Measurements from ENCODE around the gene ADAMTS13. TPM values are rescaled to one million over a fixed set of nuclear protein-coding genes. Genes with fewer than 3 reads are reported as not detected.

ADAMTS13 gene
- total RNA-seq, 4 donors from 2014 or later = 1.0 to 2.2 (median 1.4) TPM

DNA sequence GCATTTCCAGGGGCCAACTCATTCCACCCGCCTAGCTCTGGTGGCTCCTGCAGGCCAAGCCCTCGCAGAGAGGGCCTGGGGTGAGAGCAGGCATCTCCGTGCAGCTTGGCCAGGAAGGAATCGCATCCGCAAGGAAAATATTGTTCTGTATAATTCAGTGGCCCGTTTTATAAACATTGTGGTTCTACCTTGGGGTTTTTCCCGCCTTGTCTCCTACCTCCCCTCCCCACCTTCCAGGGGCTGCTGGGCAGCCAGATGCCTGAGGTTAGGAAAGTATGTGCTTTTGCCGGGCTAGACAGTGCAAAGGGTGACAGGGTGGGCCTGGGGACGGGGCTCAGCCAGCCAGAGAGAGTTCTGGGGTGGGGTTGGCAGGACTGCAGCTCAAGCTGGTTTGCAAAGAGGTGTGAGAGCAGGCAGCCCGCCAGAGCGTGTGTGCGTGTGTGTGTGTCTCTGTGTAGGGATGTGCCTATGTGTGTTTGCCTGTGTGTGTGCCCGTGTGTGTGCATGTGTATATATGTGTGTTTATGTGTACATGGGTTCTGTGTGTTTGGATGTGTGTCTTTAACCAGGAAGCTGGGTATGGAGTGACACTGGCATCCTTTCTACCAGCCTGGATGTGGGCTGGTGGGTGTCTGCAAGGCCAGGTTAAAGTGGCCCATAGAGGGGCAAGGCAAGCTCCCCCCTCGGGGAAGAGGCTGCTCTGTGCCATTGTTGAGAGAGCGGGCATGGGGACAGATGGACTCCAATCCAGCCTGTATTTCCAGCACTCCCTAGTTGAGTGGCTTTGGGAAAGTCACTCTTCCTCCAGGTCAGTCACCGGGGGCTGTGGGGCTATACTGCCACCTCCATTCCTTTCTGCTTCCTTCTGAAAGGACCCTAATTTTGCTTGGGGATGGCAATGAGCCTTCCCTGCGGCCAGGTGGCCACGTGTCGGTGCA lies 67.4 kb downstream of the ADAMTS13 start:
- intact Hi-C loops (cut with DNase I; ENCODE audit: low total_unique reads) = loop anchor here (10.0 kb wide), 1 partner anchor 145 kb away; the partner anchor contains the start of genes MED22 and RPL7A
- no peak for ATAC-seq
- Histone ChIP-seq H3K27me3 (no peaks in the 10 kb centered on the region), H3K4me1 (peaks cover 14 to 19% of the 10 kb centered on the region in 2 donors), H3K4me3 (no peak overlapping the region), H3K9me3 (no peaks in the 10 kb centered on the region), H3K36me3 (no peaks in the 10 kb centered on the region), H3K27ac (no peak overlapping the region)
- DNase-seq = no peak
- in situ Hi-C loops (cut with MboI; ENCODE audit: low sequenced_read_pairs in 4 of 4) = loop anchor here (5.0 to 25.0 kb wide), 5 partner anchors 75 to 315 kb away; partner anchors contain the start of gene REXO4 (in 2 of the 4)
- TF ChIP-seq POLR2A (IDR thresholded peaks at IDR 0.05) = no peak
- TF ChIP-seq, protein P1, sequence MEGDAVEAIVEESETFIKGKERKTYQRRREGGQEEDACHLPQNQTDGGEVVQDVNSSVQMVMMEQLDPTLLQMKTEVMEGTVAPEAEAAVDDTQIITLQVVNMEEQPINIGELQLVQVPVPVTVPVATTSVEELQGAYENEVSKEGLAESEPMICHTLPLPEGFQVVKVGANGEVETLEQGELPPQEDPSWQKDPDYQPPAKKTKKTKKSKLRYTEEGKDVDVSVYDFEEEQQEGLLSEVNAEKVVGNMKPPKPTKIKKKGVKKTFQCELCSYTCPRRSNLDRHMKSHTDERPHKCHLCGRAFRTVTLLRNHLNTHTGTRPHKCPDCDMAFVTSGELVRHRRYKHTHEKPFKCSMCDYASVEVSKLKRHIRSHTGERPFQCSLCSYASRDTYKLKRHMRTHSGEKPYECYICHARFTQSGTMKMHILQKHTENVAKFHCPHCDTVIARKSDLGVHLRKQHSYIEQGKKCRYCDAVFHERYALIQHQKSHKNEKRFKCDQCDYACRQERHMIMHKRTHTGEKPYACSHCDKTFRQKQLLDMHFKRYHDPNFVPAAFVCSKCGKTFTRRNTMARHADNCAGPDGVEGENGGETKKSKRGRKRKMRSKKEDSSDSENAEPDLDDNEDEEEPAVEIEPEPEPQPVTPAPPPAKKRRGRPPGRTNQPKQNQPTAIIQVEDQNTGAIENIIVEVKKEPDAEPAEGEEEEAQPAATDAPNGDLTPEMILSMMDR (IDR thresholded peaks at IDR 0.05 in 4 of 5, conservative IDR thresholded peaks at IDR 0.05 in 1 of 5) = no peak

DNA sequence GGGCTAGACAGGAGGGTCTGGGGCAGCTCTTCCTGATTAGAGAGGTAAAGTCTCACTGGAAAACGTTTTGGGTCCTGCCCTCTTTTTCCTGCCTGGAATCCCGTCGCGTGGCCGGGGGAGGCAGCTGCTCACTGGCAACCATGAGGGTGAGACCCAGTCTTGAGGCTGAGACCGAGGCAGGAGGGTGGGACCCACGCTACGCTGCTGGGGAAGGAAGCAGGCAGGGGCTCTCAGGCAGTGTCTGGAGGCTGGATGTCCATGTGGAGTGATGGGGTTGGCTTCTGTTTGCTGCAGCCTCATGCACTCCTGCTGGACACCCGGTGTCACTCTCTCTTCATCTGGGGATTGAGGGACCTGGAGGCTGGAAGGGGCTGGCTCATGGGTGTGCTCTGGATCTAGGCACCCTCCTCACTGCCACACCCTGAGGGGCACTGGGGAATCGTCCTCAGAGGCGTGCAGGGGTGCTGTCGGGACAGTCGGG lies 68.1 kb downstream of the ADAMTS13 start:
- in situ Hi-C loops (cut with MboI; ENCODE audit: low sequenced_read_pairs in 4 of 4) = loop anchor here in 1 of 4 donors (25.0 kb wide), 1 partner anchor 303 kb away; no protein-coding TSS in a partner anchor
- Histone ChIP-seq H3K27me3 (no peaks in the 10 kb centered on the region), H3K27ac (no peak overlapping the region), H3K9me3 (no peaks in the 10 kb centered on the region), H3K4me3 (no peak overlapping the region), H3K36me3 (no peaks in the 10 kb centered on the region), H3K4me1 (peaks cover 14 to 19% of the 10 kb centered on the region in 2 donors)
- ATAC-seq = no peak
- TF ChIP-seq POLR2A (IDR thresholded peaks at IDR 0.05) = no peak
- TF ChIP-seq, protein P1 (IDR thresholded peaks at IDR 0.05 in 4 of 5, conservative IDR thresholded peaks at IDR 0.05 in 1 of 5) = no peak
- no peak for DNase-seq
- intact Hi-C loops (cut with DNase I; ENCODE audit: low total_unique reads) = no loop called here

DNA sequence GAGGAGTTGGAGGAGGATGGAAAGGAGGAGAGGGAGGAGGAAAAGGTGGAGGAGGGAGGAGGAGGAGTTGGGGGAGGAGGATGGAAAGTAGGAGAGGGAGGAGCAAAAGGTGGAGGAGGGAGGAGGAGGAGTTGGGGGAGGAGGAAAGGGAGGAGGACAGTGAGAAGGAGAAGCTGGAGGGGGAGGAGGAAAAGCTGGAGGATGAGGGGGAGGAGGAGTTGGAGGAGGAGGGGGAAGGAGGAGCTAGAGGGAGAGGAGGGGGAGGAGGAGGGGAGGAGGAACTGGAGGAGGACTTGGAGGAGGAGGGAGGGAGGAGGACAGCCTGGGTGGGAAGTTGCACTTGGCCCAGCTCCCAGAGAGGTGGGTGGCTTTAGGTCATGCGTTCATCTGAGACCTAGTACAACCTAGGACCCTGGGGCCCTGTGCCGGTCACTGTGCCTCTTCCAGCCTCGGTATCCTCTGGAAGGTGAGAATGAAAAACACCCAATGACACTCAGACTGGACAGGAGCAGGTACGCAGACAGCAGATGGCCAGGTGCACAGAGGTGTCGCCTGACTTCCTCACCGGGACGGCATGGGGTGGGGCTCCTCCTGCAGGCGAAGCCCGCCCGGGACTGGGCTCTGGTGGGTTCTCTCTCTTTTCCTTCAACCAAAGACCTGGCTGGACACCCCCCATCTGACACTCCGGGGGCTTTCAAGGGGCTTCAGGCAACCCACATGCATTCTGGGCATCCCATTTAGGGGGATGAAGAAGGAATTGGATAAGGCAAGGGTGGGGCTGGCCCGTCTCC lies 68.9 kb downstream of the ADAMTS13 start:
- DNase-seq (no peak), ATAC-seq (no peak)
- Histone ChIP-seq H3K36me3 (no peaks in the 10 kb centered on the region), H3K9me3 (no peaks in the 10 kb centered on the region), H3K4me1 (peaks cover 14 to 19% of the 10 kb centered on the region in 2 donors), H3K27me3 (peaks cover 0 to 2% (median 0%) of the 10 kb centered on the region in 3 donors), H3K27ac (no peak overlapping the region), H3K4me3 (no peak overlapping the region)
- in situ Hi-C loops (cut with MboI; ENCODE audit: low sequenced_read_pairs in 4 of 4) = loop anchor here in 1 of 4 donors (25.0 kb wide), 1 partner anchor 304 kb away; no protein-coding TSS in a partner anchor
- intact Hi-C loops (cut with DNase I; ENCODE audit: low total_unique reads) = no loop called here
- TF ChIP-seq, protein P1 (IDR thresholded peaks at IDR 0.05 in 4 of 5, conservative IDR thresholded peaks at IDR 0.05 in 1 of 5) = no peak
- TF ChIP-seq POLR2A (IDR thresholded peaks at IDR 0.05) = no peak

DNA sequence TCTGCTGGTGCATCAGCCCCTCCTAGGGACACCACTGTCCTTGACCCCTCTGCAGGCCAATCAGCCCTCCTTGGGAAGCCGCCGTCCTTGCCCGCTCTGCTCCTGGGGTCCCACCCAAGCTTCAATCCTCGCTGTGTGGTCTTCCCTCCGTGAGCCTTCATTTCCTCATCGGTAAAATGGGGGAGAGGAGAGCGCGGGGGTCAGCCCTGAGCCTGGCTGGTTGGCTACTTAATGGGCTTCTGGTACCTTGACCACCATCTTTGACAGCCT lies 69.4 kb downstream of the ADAMTS13 start:
- TF ChIP-seq, protein P1 (IDR thresholded peaks at IDR 0.05 in 4 of 5, conservative IDR thresholded peaks at IDR 0.05 in 1 of 5) = no peak
- no peak for TF ChIP-seq POLR2A (IDR thresholded peaks at IDR 0.05)
- Histone ChIP-seq H3K9me3 (no peaks in the 10 kb centered on the region), H3K36me3 (no peaks in the 10 kb centered on the region), H3K4me3 (no peak overlapping the region), H3K27ac (peak overlapping the region in 3 of 4 donors; percentile 53 to 76 (median 64)), H3K4me1 (peaks cover 14 to 19% of the 10 kb centered on the region in 2 donors), H3K27me3 (peaks cover 0 to 2% (median 0%) of the 10 kb centered on the region in 3 donors)
- in situ Hi-C loops (cut with MboI; ENCODE audit: low sequenced_read_pairs in 4 of 4) (loop anchor here in 1 of 4 donors (25.0 kb wide), 1 partner anchor 304 kb away; no protein-coding TSS in a partner anchor), intact Hi-C loops (cut with DNase I; ENCODE audit: low total_unique reads) (no loop called here)
- ATAC-seq (no peak), DNase-seq (no peak)
